22Rv1 (cell line): ENCODE measurements around the gene NEU1.
A peak's percentile ranks its signal among the peaks of the same experiment; 100 is the strongest.
"Not testable (repeated sequence)": the region's sequence is repeated elsewhere in the genome, so short reads cannot be mapped to it uniquely, and the experiment has no call there.

ENCODE experiments used
- H3K27ac ChIP-seq: fragments of 450-650 bp; 2 replicates; pipeline ENCODE4 v1.5.1; 2017
- ZFX ChIP-seq: fragments of 450-650 bp; IDR thresholded peaks from 2 replicates; pipeline ENCODE4 v1.6.1; 2017; ENCODE audit warnings: antibody characterized with exemption, borderline replicate concordance
- TF ChIP-seq, protein P1 (sequence below): fragments of 450-650 bp; IDR thresholded peaks from 2 replicates; pipeline ENCODE4 v1.5.1; 2017; ENCODE audit warnings: mild to moderate bottlenecking

Gene NEU1

DNA sequence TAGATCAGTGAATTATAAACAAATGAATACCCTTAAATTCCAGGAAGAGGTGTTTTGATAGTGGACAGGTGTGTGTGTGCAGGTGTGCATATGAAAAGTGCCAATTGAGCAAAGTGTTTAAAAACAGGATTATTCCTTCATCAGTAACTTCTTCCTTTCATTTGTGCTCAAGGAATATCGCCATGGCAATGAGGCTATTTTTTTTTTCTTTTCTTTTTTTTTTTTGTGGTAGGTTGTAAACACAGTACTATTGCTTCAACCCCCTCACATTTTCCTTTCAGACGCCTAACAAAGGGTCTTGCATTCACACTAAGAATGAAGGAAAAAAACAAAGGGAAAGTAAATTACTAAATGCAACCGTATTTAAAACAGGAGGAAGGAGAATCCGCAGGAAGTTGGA lies 37.1 kb downstream of the NEU1 start:
- TF ChIP-seq, protein P1, sequence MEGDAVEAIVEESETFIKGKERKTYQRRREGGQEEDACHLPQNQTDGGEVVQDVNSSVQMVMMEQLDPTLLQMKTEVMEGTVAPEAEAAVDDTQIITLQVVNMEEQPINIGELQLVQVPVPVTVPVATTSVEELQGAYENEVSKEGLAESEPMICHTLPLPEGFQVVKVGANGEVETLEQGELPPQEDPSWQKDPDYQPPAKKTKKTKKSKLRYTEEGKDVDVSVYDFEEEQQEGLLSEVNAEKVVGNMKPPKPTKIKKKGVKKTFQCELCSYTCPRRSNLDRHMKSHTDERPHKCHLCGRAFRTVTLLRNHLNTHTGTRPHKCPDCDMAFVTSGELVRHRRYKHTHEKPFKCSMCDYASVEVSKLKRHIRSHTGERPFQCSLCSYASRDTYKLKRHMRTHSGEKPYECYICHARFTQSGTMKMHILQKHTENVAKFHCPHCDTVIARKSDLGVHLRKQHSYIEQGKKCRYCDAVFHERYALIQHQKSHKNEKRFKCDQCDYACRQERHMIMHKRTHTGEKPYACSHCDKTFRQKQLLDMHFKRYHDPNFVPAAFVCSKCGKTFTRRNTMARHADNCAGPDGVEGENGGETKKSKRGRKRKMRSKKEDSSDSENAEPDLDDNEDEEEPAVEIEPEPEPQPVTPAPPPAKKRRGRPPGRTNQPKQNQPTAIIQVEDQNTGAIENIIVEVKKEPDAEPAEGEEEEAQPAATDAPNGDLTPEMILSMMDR: no peak
- TF ChIP-seq ZFX: no peak
- peak overlapping the region; percentile 99 for H3K27ac ChIP-seq

GRCh38 chr6:31823592-31824196 lies 38.9 kb downstream of the NEU1 start:
- H3K27ac ChIP-seq: not testable (repeated sequence)

- TF ChIP-seq, protein P1: no peak
- no peak for TF ChIP-seq ZFX
- peak overlapping the region; percentile 9; the same call in 1 of the 2 replicates for H3K27ac ChIP-seq
Measured at GRCh38 chr6:31822036-31822821, 40.4 kb downstream of the NEU1 start.

DNA sequence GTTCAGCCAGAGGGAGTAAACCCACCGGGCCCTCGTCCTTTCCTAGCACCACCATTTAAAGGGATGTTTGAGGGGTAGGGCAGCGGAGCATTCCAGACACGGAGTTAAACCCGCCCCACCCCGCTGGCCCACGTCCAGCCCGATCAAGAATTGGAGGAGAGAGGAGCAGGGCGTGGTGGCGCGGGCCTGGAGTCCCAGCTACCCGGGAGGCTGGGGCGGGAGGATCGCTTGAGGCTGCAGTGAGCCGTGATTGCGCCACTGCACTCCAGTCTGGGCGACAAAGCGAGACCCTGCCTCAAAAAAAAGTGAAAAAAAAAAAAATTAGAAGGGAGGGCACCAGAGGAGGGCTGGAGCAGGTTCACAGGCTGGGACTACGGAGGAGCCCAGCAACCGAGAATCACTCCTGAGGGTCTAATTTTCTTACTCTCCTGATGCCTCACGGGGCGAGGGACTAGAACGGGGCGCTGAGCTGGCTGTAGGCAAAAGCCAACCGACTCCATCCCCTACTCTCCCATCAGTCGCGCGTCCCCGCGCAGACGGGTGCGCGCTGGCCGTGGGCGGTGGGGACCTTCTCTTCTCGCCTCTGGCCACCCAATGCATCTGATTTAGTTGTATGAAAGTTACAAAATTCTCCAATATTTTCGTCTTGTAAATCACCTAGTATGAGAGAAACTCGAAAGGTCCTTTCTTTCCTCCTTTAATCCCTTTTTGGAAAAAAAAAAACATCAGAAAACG lies 41.2 kb downstream of the NEU1 start:
- TF ChIP-seq ZFX: no peak
- TF ChIP-seq, protein P1: no peak
- no peak overlapping the region for H3K27ac ChIP-seq

GRCh38 chr6:31820399-31820798 lies 42.2 kb downstream of the NEU1 start:
- H3K27ac ChIP-seq: not testable (repeated sequence)

DNA sequence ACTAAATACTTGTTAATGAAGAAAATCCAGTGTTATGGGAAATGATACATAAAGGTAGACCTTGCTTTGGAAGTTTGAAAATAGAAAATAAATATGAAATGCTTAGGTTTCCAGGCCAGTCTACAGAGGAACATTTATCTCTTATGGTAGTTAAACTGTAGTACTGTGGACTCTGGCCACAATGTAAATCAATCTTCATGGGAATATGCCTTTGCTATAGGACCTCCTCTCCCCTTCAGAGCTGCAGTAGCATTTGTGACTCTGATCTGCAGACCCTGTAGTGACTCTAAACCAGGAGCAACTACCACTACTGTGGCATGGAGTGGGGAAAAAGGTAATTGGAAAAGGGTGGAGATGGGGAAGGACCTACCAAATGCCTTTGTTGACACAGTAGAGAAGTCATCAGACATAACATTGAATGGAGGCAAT lies 42.7 kb downstream of the NEU1 start:
- H3K27ac ChIP-seq: no peak overlapping the region
- TF ChIP-seq, protein P1: no peak
- no peak for TF ChIP-seq ZFX

GRCh38 chr6:31817929-31818511 lies 44.6 kb downstream of the NEU1 start:
- H3K27ac ChIP-seq: not testable (repeated sequence)

DNA sequence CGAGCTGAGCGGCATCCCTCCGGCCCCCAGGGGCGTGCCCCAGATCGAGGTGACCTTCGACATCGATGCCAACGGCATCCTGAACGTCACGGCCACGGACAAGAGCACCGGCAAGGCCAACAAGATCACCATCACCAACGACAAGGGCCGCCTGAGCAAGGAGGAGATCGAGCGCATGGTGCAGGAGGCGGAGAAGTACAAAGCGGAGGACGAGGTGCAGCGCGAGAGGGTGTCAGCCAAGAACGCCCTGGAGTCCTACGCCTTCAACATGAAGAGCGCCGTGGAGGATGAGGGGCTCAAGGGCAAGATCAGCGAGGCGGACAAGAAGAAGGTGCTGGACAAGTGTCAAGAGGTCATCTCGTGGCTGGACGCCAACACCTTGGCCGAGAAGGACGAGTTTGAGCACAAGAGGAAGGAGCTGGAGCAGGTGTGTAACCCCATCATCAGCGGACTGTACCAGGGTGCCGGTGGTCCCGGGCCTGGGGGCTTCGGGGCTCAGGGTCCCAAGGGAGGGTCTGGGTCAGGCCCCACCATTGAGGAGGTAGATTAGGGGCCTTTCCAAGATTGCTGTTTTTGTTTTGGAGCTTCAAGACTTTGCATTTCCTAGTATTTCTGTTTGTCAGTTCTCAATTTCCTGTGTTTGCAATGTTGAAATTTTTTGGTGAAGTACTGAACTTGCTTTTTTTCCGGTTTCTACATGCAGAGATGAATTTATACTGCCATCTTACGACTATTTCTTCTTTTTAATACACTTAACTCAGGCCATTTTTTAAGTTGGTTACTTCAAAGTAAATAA lies 45.3 kb downstream of the NEU1 start:
- H3K27ac ChIP-seq: not testable (repeated sequence)
